ENCODE measurements around the gene DAP. TPM values are rescaled to one million over a fixed set of nuclear protein-coding genes. Genes with fewer than 3 reads are reported as not detected.
A peak's percentile ranks its signal among the peaks of the same experiment; 100 is the strongest.

The DAP gene
- polyA plus RNA-seq, 2 of the 4 experiments (the other 2 are of a cell fraction): 24.2 to 54.9 TPM

DNA sequence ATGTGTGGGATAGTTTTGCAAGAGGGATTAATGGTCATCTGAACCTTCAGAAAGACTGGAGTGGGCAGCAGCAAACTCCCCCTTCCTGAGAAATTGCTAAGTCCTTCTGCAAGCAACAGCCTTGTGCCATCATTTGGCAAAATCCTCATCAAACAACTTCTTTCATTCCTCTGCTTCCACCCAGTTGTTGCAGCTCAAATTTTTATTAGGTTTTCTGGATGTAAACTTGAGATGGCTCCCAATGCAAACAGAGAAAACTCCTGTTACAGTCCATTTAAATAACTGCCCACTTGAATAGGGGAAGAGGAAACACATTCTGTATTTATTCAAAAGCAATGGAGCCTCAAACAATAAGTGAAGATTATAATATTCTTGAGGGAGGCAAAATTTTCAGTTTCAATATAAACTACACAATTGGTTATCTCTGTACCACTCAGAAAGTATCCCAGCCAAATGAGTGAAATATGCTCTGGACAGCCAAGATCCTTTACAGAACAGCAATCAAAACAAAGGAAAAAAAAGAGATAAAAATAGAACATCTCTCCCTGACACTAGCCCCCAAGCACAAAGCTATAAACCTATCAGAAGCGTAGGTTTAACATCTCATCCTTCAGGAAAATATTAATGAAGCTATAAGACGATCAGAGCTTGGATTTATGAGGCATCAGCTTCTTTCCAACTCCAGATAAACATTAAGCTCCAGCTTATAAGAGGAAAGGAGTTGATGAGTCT is 17.3 kb upstream of the DAP start:
- no peak for FAIRE-seq
- no peak for DNase-seq (ENCODE audit: low read depth in 1 of 2, low spot score in 1 of 2)
- POLR2A ChIA-PET: no interaction called here
- CTCF ChIA-PET: interaction anchor here (1.0 to 1.1 kb wide), 2 partner anchors 29 to 78 kb away, joined by 3 to 4 read pairs; no protein-coding TSS in a partner anchor
- Histone ChIP-seq H3K4me2 (no peak overlapping the region), H3K9me3 (no peaks in the 10 kb centered on the region; the same call in 2 of the 3 replicates), H3K27ac (no peak overlapping the region), H3K4me1 (no peaks in the 10 kb centered on the region), H3K4me3 (no peak overlapping the region)
- WGBS (ENCODE audit: missing lambda C conversion rate): 15% methylated on average over 2 of the region's 2 CpGs
- no peak for ATAC-seq
- TF ChIP-seq NR3C1 (IDR thresholded peaks at IDR 0.05) (no peak), HDAC2 (IDR thresholded peaks at IDR 0.05) (no peak), FOSL2 (IDR thresholded peaks at IDR 0.05) (no peak), FOSL2 (CRISPR knock-in tag; IDR thresholded peaks at IDR 0.05) (no peak), BHLHE40 (IDR thresholded peaks at IDR 0.05; ENCODE audit: low read depth, low read length) (no peak), JUN (IDR thresholded peaks at IDR 0.05) (no peak)
- TF ChIP-seq, protein P1, sequence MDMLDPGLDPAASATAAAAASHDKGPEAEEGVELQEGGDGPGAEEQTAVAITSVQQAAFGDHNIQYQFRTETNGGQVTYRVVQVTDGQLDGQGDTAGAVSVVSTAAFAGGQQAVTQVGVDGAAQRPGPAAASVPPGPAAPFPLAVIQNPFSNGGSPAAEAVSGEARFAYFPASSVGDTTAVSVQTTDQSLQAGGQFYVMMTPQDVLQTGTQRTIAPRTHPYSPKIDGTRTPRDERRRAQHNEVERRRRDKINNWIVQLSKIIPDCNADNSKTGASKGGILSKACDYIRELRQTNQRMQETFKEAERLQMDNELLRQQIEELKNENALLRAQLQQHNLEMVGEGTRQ (IDR thresholded peaks at IDR 0.05): no peak

DNA sequence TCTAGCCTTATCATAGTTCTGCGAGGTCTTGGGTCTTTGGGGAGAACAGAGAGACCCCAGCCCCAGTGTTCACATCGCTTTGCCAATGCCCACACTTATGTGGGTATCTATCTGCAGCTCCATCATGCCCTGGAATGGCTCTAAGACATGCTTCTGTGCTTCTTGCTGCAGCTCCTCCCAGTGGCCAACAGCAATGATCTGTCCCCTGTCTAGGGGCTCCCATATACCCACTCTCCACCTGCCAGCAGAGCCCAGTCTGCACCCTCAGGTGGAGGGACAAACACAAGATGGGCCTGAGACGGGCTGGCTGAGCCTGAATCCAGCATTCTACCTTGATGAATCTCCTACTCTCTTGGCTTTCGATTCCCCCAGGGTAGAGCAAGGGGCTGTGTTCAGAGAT is 14.6 kb upstream of the DAP start:
- H3K4me3 ChIP-seq: no peak overlapping the region
- 18% methylated on average over 4 of the region's 4 CpGs for WGBS (ENCODE audit: missing lambda C conversion rate)
- TF ChIP-seq, protein P2, sequence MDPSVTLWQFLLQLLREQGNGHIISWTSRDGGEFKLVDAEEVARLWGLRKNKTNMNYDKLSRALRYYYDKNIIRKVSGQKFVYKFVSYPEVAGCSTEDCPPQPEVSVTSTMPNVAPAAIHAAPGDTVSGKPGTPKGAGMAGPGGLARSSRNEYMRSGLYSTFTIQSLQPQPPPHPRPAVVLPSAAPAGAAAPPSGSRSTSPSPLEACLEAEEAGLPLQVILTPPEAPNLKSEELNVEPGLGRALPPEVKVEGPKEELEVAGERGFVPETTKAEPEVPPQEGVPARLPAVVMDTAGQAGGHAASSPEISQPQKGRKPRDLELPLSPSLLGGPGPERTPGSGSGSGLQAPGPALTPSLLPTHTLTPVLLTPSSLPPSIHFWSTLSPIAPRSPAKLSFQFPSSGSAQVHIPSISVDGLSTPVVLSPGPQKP (IDR thresholded peaks at IDR 0.05; ENCODE audit: low read depth, low read length): no peak
- TF ChIP-seq RAD21 (conservative IDR thresholded peaks at IDR 0.05 in 1 of 2, IDR thresholded peaks at IDR 0.05 in 1 of 2): peak in 1 of 2 experiments; percentile 21; a peak in 1 of 5 replicates
- no peak for TF ChIP-seq GATA3 (IDR thresholded peaks at IDR 0.05; ENCODE audit: borderline replicate concordance)
- TF ChIP-seq RCOR1 (IDR thresholded peaks at IDR 0.05; ENCODE audit: low read depth, low read length): no peak
- TF ChIP-seq SMC3 (IDR thresholded peaks at IDR 0.05): no peak
- ChIA-PET CTCF (interaction anchor here (1.3 to 2.1 kb wide), 2 partner anchors 51 to 86 kb away, joined by 4 to 7 read pairs; no protein-coding TSS in a partner anchor), POLR2A (no interaction called here)
- H3K4me2 ChIP-seq: no peak overlapping the region
- ATAC-seq: peak; percentile 62 to 78; a peak in 3 of 6 replicates
- H3K4me1 ChIP-seq: no peaks in the 10 kb centered on the region
- no peak for DNase-seq (ENCODE audit: low read depth in 1 of 2, low spot score in 1 of 2)
- no peak overlapping the region for H3K27ac ChIP-seq
- no peaks in the 10 kb centered on the region; the same call in 2 of the 3 replicates for H3K9me3 ChIP-seq
- FAIRE-seq: no peak

DNA sequence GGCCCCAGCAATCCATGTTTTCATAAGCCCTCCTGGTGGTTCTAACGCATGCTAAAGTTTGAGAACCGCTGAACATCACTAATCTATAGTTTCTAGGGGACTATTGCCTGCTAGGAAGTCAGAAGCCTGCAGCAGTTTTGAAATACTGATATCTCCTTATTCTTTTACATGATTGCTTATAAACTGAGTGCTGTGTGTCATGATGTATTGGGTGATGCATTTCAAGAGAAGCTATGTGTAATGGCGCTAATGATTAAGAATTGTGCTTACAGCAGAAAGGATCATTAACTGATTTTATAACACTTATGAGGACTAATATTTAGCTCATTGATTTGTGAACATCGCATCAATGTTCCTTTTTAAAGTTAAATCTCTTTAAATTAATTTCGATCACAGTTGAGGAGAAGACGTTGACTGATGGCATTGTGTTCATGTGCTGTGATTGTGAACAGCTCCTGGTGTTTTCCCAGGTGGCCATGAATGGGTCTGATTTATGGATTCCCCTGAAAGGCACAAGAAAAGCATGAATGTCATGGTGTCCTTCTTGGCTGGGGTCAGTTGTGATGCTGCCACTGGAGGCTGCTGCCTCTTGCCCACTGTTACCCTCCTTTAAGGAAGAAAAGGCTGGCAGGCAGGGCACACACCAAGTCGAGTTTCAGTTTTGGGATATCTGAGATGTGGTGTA is 12.0 kb upstream of the DAP start:
- no peaks in the 10 kb centered on the region for H3K9me3 ChIP-seq
- POLR2A ChIA-PET: no interaction called here
- FAIRE-seq: no peak

DNA sequence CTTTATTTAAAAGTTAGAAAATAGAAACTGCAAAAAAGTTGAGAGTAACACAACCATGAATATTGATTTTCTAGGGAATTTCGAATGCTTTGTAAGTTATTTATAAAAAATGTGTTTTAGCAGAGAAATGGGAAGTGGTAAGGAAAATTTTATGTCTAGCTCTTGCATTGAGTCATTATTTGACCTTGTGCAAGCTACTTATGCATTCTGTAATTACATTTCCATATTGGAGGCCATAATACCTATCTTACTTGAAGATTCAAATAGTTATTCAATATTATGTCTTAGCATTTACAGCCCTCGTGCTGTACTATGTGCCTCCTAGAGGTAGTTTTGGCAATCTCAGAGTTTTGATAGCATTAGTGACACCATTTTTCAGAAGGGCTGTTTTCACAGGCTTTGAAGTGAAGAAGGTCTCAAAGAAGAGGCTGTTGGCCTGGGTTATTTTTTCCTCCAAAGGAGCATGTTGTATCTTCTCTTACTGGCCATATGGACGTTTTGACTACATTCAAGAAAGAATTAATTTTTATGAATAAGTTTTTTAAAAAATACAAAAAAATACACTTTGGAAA is 7.4 kb upstream of the DAP start:
- Histone ChIP-seq H3K9me3 (no peaks in the 10 kb centered on the region), H3K4me3 (no peak overlapping the region), H3K4me2 (no peak overlapping the region), H3K27ac (no peak overlapping the region), H3K4me1 (no peaks in the 10 kb centered on the region)
- DNase-seq (ENCODE audit: low read depth in 1 of 2, low spot score in 1 of 2) (no peak), FAIRE-seq (no peak), ATAC-seq (no peak)
- WGBS (ENCODE audit: missing lambda C conversion rate): 23% methylated on average over 3 of the region's 3 CpGs
- ChIA-PET POLR2A (no interaction called here), CTCF (interaction anchor here (0.9 kb wide), 1 partner anchor 44 kb away, joined by 3 read pairs; no protein-coding TSS in a partner anchor)
- TF ChIP-seq, protein P3, sequence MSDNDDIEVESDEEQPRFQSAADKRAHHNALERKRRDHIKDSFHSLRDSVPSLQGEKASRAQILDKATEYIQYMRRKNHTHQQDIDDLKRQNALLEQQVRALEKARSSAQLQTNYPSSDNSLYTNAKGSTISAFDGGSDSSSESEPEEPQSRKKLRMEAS (IDR thresholded peaks at IDR 0.05): no peak
- no peak for TF ChIP-seq HDAC2 (IDR thresholded peaks at IDR 0.05)
- TF ChIP-seq, protein P1 (IDR thresholded peaks at IDR 0.05): no peak
- no peak for TF ChIP-seq ZSCAN20 (CRISPR knock-in tag; IDR thresholded peaks at IDR 0.05)
- TF ChIP-seq EHMT2 (IDR thresholded peaks at IDR 0.05; ENCODE audit: low read depth): no peak
- TF ChIP-seq, protein P4, sequence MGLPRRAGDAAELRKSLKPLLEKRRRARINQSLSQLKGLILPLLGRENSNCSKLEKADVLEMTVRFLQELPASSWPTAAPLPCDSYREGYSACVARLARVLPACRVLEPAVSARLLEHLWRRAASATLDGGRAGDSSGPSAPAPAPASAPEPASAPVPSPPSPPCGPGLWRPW (IDR thresholded peaks at IDR 0.05): no peak
- no peak for TF ChIP-seq RAD21 (conservative IDR thresholded peaks at IDR 0.05 in 1 of 2, IDR thresholded peaks at IDR 0.05 in 1 of 2)
- TF ChIP-seq ZC3H11A (IDR thresholded peaks at IDR 0.05): no peak
- no peak for TF ChIP-seq EP300 (IDR thresholded peaks at IDR 0.05)
- TF ChIP-seq, protein P5, sequence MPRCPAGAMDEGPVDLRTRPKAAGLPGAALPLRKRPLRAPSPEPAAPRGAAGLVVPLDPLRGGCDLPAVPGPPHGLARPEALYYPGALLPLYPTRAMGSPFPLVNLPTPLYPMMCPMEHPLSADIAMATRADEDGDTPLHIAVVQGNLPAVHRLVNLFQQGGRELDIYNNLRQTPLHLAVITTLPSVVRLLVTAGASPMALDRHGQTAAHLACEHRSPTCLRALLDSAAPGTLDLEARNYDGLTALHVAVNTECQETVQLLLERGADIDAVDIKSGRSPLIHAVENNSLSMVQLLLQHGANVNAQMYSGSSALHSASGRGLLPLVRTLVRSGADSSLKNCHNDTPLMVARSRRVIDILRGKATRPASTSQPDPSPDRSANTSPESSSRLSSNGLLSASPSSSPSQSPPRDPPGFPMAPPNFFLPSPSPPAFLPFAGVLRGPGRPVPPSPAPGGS (IDR thresholded peaks at IDR 0.05): no peak
- no peak for TF ChIP-seq CHD2 (IDR thresholded peaks at IDR 0.05; ENCODE audit: low read length, partially characterized antibody)
- no peak for TF ChIP-seq CBX2 (IDR thresholded peaks at IDR 0.05; ENCODE audit: borderline replicate concordance, low read depth)
- TF ChIP-seq HEYL (CRISPR knock-in tag; IDR thresholded peaks at IDR 0.05): no peak
- no peak for TF ChIP-seq POLR2AphosphoS2 (conservative IDR thresholded peaks at IDR 0.05; ENCODE audit: low read length)

More for the DNA sequence above, 12.0 kb upstream of the DAP start:
- CTCF ChIA-PET: interaction anchor here (0.6 kb wide), 1 partner anchor 195 kb away, joined by 3 read pairs; no protein-coding TSS in a partner anchor
- DNase-seq (ENCODE audit: low read depth in 1 of 2, low spot score in 1 of 2): no peak
- Histone ChIP-seq H3K4me1 (no peaks in the 10 kb centered on the region), H3K4me2 (no peak overlapping the region), H3K27ac (no peak overlapping the region), H3K4me3 (no peak overlapping the region)
- 46% methylated on average over 7 of the region's 7 CpGs for WGBS (ENCODE audit: missing lambda C conversion rate)
- no peak for TF ChIP-seq HOXB5 (CRISPR knock-in tag; IDR thresholded peaks at IDR 0.05)
- ATAC-seq: no peak

All from A549 (cell line).